B cell (primary cell): ENCODE results near the gene ZNF157. TPM values are rescaled to one million over a fixed set of nuclear protein-coding genes. Genes with fewer than 3 reads are reported as not detected.
A peak's percentile ranks its signal among the peaks of the same experiment; 100 is the strongest.

Source experiments
- ATAC-seq: fragments of 200-7000 bp; cut with Tn5 transposase; one replicate; pipeline ENCODE4 v1.10.0; 2021; ENCODE audit warnings: low read depth, mild to moderate bottlenecking, moderate number of reproducible peaks, moderate library complexity
- CTCF ChIA-PET: fragments of 350-600 bp; sonication (Branson Sonifier 250); formaldehyde crosslinking; loops from one replicate; lab custom pipeline; 2021; ENCODE audit warnings: antibody characterized with exemption, inconsistent platforms; lab: Charles Lee
- POLR2A ChIA-PET: fragments of 350-600 bp; sonication (Branson Sonifier 250); formaldehyde crosslinking; loops from one replicate; lab custom pipeline; 2021; ENCODE audit warnings: antibody characterized with exemption; lab: Charles Lee
- DNase-seq: peaks from one replicate; pipeline ENCODE4 v3.0.0; 2013
- H2AFZ ChIP-seq: 2 replicates; pipeline ENCODE4 v1.6.1; 2012; ENCODE audit warnings: mild to moderate bottlenecking, low read depth, low read length; ENCODE audit not compliant: insufficient read depth, poor library complexity, severe bottlenecking
- H3K27ac ChIP-seq, 2 donors: 1 replicate in 1 of 2; 2 replicates in 1 of 2; pipeline ENCODE4 v1.5.1; 2012 to 2013; ENCODE audit warnings: low read length in 2 of 2, mild to moderate bottlenecking in 2 of 2, moderate library complexity in 1 of 2
- H3K27me3 ChIP-seq, 4 experiments: fragments of 200-600 bp in 1 of 4; sonication (generic) in 1 of 4; replicated peaks in 1 of 4; 1 replicate in 2 of 4; 2 replicates in 2 of 4; pipeline versions ENCODE4 v1.6.1 to v1.7.0; 2013 to 2016; ENCODE audit warnings: low read length in 3 of 4, mild to moderate bottlenecking in 2 of 4, mixed read lengths in 1 of 4, moderate library complexity in 1 of 4; ENCODE audit not compliant: insufficient read depth in 4 of 4, control insufficient read depth in 3 of 4; ENCODE audit errors: control extremely low read depth in 1 of 4
- H3K36me3 ChIP-seq, 2 experiments: replicated peaks in 1 of 2; 1 replicate in 1 of 2; 2 replicates in 1 of 2; pipeline versions ENCODE4 v1.6.1 to v1.7.1; 2013; ENCODE audit warnings: low read length in 1 of 2; ENCODE audit not compliant: insufficient read depth in 2 of 2, control insufficient read depth in 1 of 2; ENCODE audit errors: control extremely low read depth in 1 of 2, extremely low read depth in 1 of 2
- H3K4me1 ChIP-seq, 2 donors: fragments of 200-600 bp in 1 of 2; sonication (generic) in 1 of 2; 1 replicate in 1 of 2; 2 replicates in 1 of 2; pipeline versions ENCODE4 v1.5.1 to v1.6.1; 2013 to 2017; ENCODE audit warnings: low read length in 2 of 2; ENCODE audit not compliant: control insufficient read depth in 2 of 2, insufficient read depth in 2 of 2
- H3K4me2 ChIP-seq: replicated peaks from 2 replicates; pipeline ENCODE3; 2012; ENCODE audit warnings: mild to moderate bottlenecking, low read depth, low read length; ENCODE audit not compliant: poor library complexity, severe bottlenecking
- H3K4me3 ChIP-seq, 5 experiments: fragments of 200-600 bp in 1 of 5; sonication (generic) in 1 of 5; 1 replicate in 3 of 5; 2 replicates in 2 of 5; pipeline versions ENCODE4 v1.5.1 to v1.7.0; 2011 to 2016; ENCODE audit warnings: low read length in 4 of 5, mild to moderate bottlenecking in 4 of 5, low read depth in 2 of 5, control low read depth in 1 of 5, moderate library complexity in 1 of 5; ENCODE audit not compliant: insufficient read depth in 1 of 5; ENCODE audit errors: control extremely low read depth in 1 of 5, extremely low read depth in 1 of 5
- H3K79me2 ChIP-seq: fragments of 200-600 bp; sonication (generic); one replicate; pipeline ENCODE4 v1.6.0; 2016; ENCODE audit warnings: low read length; ENCODE audit not compliant: control insufficient read depth, insufficient read depth
- H3K9ac ChIP-seq: fragments of 200-600 bp; sonication (generic); 2 replicates; pipeline ENCODE4 v1.6.1; 2017; ENCODE audit warnings: mild to moderate bottlenecking, low read length, moderate library complexity
- H3K9me3 ChIP-seq, 3 donors: one replicate each; pipeline versions ENCODE4 v1.6.1 to v1.7.1; 2013; ENCODE audit warnings: low read length in 2 of 3; ENCODE audit not compliant: control insufficient read depth in 2 of 3, insufficient read depth in 1 of 3; ENCODE audit errors: control extremely low read depth in 1 of 3
- H4K20me1 ChIP-seq: 2 replicates; pipeline ENCODE4 v1.6.0; 2012; ENCODE audit warnings: mild to moderate bottlenecking, low read length; ENCODE audit not compliant: insufficient read depth, control insufficient read depth, poor library complexity, severe bottlenecking
- H3K27ac Mint-ChIP-seq: one replicate; pipeline ENCODE4 v1.8.0; 2021; ENCODE audit warnings: mixed read lengths
- H3K27me3 Mint-ChIP-seq: one replicate; pipeline ENCODE4 v1.8.0; 2021; ENCODE audit warnings: mixed read lengths
- H3K4me1 Mint-ChIP-seq: one replicate; pipeline ENCODE4 v1.8.0; 2021; ENCODE audit warnings: mixed read lengths
- H3K4me3 Mint-ChIP-seq: one replicate; pipeline ENCODE4 v1.8.0; 2021; ENCODE audit warnings: mixed read lengths
- H3K9me3 Mint-ChIP-seq: one replicate; pipeline ENCODE4 v1.8.0; 2022; ENCODE audit warnings: mixed read lengths; ENCODE audit not compliant: insufficient read depth
- EZH2 ChIP-seq: IDR thresholded peaks from 2 replicates; pipeline ENCODE4 v1.6.1; 2012; ENCODE audit warnings: borderline replicate concordance, low read depth, mild to moderate bottlenecking, moderate library complexity, low read length; ENCODE audit not compliant: insufficient read depth, poor library complexity, severe bottlenecking
- WGBS: methylation state at CpG from one replicate; pipeline ENCODE4 v1.1.5; 2013; ENCODE audit warnings: missing lambda C conversion rate; ENCODE audit not compliant: insufficient coverage; 5-methylcytosine and 5-hydroxymethylcytosine counted together
- intact Hi-C: fragments of 100-400 bp; cut with micrococcal nuclease; formaldehyde crosslinking; loops from one replicate; pipeline ENCODE4 v1.10.0; 2022
- polyA plus RNA-seq: library from polyadenylated mRNA; depleted of rRNA; stranded (reverse); fragments of >200 nt; gene quantifications from 2 replicates; pipeline ENCODE4 v1.2.3, GENCODE V29; 2012
- total RNA-seq, 2 donors: library from RNA; stranded (reverse); fragments of 120-200 nt in 1 of 2; gene quantifications; 1 replicate in 1 of 2; 2 replicates in 1 of 2; pipeline versions ENCODE4 v1.2.3 to v1.2.4, GENCODE V29; 2013 to 2022
- TF ChIP-seq, protein P1 (sequence below): fragments of 200-600 bp; IDR thresholded peaks from one replicate; pipeline ENCODE4 v1.8.0; 2022; ENCODE audit warnings: antibody characterized with exemption, mild to moderate bottlenecking

The ZNF157 gene
- total and polyA plus RNA-seq, 2 donors (not counting 1 experiment from before 2014, with no cell fraction given) = 0.28 to 0.99 TPM

DNA sequence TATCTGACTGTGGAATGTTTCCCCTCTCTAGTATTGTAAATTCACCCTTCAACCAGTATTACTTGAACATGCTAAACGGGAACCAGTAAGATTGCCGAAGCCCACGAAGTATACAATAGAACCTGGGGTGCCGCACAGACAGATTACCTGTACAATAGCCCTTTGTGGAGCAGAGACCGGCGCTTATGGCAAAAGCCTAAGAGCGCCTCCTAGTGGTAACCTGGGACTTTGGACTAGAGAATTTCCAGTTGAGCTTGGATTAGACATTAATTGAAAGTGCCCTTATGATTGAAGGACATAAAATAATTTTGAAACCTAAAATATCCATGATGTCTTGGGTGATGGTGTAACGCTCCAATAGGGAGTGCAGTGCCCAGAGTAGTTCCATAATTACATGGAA, 14.1 kb downstream of the ZNF157 start:
- Histone ChIP-seq H3K4me3 (no peak overlapping the region), H3K27me3 (no peaks in the 10 kb centered on the region), H3K27ac (no peak overlapping the region), H2AFZ (peak overlapping the region; percentile 27), H3K9ac (no peak overlapping the region), H3K4me2 (peak overlapping the region; percentile 43), H3K79me2 (no peaks in the 10 kb centered on the region), H3K36me3 (no peaks in the 10 kb centered on the region), H3K4me1 (peaks cover 0 to 8% of the 10 kb centered on the region in 2 donors), H3K9me3 (no peaks in the 10 kb centered on the region), H4K20me1 (no peaks in the 10 kb centered on the region)
- Mint-ChIP-seq H3K27ac (no peak overlapping the region), H3K9me3 (no peaks in the 10 kb centered on the region), H3K4me1 (peaks cover 11% of the 10 kb centered on the region), H3K27me3 (no peaks in the 10 kb centered on the region), H3K4me3 (no peak overlapping the region)
- ChIA-PET CTCF (interaction anchor here (0.6 to 3.4 kb wide), 28 partner anchors 9 to 1587 kb away, joined by 3 to 38 read pairs (median 5); partner anchors contain the start of genes KCND1, NDUFB11, RBM10 and ZNF157), POLR2A (interaction anchor here (1.1 kb wide), 1 partner anchor 151 kb away, joined by 5 read pairs; the partner anchor contains the start of gene USP11)
- ATAC-seq = peak; percentile 76
- WGBS = 0% methylated on average over 4 of the region's 8 CpGs
- DNase-seq = peak; percentile 80
- TF ChIP-seq, protein P1, sequence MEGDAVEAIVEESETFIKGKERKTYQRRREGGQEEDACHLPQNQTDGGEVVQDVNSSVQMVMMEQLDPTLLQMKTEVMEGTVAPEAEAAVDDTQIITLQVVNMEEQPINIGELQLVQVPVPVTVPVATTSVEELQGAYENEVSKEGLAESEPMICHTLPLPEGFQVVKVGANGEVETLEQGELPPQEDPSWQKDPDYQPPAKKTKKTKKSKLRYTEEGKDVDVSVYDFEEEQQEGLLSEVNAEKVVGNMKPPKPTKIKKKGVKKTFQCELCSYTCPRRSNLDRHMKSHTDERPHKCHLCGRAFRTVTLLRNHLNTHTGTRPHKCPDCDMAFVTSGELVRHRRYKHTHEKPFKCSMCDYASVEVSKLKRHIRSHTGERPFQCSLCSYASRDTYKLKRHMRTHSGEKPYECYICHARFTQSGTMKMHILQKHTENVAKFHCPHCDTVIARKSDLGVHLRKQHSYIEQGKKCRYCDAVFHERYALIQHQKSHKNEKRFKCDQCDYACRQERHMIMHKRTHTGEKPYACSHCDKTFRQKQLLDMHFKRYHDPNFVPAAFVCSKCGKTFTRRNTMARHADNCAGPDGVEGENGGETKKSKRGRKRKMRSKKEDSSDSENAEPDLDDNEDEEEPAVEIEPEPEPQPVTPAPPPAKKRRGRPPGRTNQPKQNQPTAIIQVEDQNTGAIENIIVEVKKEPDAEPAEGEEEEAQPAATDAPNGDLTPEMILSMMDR = peak; percentile 78
- TF ChIP-seq EZH2 = no peak
- intact Hi-C loops = loop anchor here (1.0 kb wide), 4 partner anchors 18 to 191 kb away; partner anchors contain the start of gene UBA1

DNA sequence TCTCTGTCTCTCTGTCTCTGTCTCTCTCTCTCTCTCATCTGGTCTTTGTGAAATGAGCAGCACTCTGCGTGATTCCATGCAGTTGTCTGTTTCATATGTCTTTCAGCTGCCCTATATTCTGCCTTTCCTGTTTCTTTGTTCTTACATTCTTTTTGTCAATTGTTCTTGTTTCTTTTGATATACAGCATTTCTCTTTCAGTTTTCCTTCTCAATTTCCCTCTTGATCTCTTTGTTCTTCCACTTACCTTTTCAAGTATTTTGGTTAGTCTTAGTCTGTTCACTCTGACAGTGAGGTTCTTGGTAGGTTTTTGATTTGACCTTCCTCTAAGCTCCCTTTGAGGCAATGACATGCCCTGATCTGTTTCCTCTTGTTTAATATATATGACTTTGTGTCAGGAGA, 20.4 kb downstream of the ZNF157 start:
- WGBS = no CpG with 5 or more reads among the region's 1 CpG
- no peaks in the 10 kb centered on the region for H3K27me3 ChIP-seq
- H3K4me3 Mint-ChIP-seq = no peak overlapping the region
- H3K4me2 ChIP-seq = no peak overlapping the region
- no peak overlapping the region for H3K27ac ChIP-seq
- peaks cover 7% of the 10 kb centered on the region for H3K4me1 Mint-ChIP-seq
- H3K27ac Mint-ChIP-seq = no peak overlapping the region
- intact Hi-C loops = no loop called here
- H3K4me3 ChIP-seq = no peak overlapping the region
- no peaks in the 10 kb centered on the region for H4K20me1 ChIP-seq
- no peak overlapping the region for H3K9ac ChIP-seq
- no peak for TF ChIP-seq EZH2
- TF ChIP-seq, protein P1 = no peak
- no peak overlapping the region for H2AFZ ChIP-seq
- H3K79me2 ChIP-seq = no peaks in the 10 kb centered on the region
- H3K9me3 ChIP-seq = no peaks in the 10 kb centered on the region
- no peaks in the 10 kb centered on the region for H3K4me1 ChIP-seq
- POLR2A ChIA-PET = no interaction called here
- no peaks in the 10 kb centered on the region for H3K27me3 Mint-ChIP-seq
- ATAC-seq (no peak), DNase-seq (no peak)
- CTCF ChIA-PET = no interaction called here
- H3K36me3 ChIP-seq = no peaks in the 10 kb centered on the region
- no peaks in the 10 kb centered on the region for H3K9me3 Mint-ChIP-seq
